Measurements from ENCODE around the gene SGMS1. TPM values are rescaled to one million over a fixed set of nuclear protein-coding genes. Genes with fewer than 3 reads are reported as not detected.
"Not testable (repeated sequence)": the region's sequence is repeated elsewhere in the genome, so short reads cannot be mapped to it uniquely, and the experiment has no call there.

Gene SGMS1
- total RNA-seq, 3 donors from 2014 or later (not counting 1 experiment from before 2014, with no cell fraction given), result 24.5 to 32.7 (median 30.4) TPM

GRCh38 chr10:50540069-50540825 is 83.5 kb downstream of the SGMS1 start:
- H3K4me3 ChIP-seq (ENCODE audit: low read length), result no peak overlapping the region
- no peaks in the 10 kb centered on the region for H3K36me3 Mint-ChIP-seq
- peak overlapping the region; percentile 2 for H3K4me3 Mint-ChIP-seq
- peaks cover 51 to 58% of the 10 kb centered on the region in 2 donors for H3K4me1 Mint-ChIP-seq
- H3K27me3 ChIP-seq (ENCODE audit: control insufficient read depth, insufficient read depth, low read length), result no peaks in the 10 kb centered on the region
- H3K9me3 ChIP-seq (ENCODE audit: control insufficient read depth, insufficient read depth, low read length), result no peaks in the 10 kb centered on the region
- no peaks in the 10 kb centered on the region for H3K36me3 ChIP-seq (ENCODE audit: control insufficient read depth, insufficient read depth, low read length)
- no peak for DNase-seq
- TF ChIP-seq, protein P1, sequence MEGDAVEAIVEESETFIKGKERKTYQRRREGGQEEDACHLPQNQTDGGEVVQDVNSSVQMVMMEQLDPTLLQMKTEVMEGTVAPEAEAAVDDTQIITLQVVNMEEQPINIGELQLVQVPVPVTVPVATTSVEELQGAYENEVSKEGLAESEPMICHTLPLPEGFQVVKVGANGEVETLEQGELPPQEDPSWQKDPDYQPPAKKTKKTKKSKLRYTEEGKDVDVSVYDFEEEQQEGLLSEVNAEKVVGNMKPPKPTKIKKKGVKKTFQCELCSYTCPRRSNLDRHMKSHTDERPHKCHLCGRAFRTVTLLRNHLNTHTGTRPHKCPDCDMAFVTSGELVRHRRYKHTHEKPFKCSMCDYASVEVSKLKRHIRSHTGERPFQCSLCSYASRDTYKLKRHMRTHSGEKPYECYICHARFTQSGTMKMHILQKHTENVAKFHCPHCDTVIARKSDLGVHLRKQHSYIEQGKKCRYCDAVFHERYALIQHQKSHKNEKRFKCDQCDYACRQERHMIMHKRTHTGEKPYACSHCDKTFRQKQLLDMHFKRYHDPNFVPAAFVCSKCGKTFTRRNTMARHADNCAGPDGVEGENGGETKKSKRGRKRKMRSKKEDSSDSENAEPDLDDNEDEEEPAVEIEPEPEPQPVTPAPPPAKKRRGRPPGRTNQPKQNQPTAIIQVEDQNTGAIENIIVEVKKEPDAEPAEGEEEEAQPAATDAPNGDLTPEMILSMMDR (IDR thresholded peaks at IDR 0.05), result no peak
- no peaks in the 10 kb centered on the region for H3K27me3 Mint-ChIP-seq (ENCODE audit: low read depth in 2 of 2)
- no peak overlapping the region for H3K27ac ChIP-seq (ENCODE audit: low read length)
- 31% methylated on average over 3 of the region's 3 CpGs for WGBS (ENCODE audit: insufficient coverage)
- peak overlapping the region in 1 of 2 donors; percentile 5 for H3K27ac Mint-ChIP-seq
- ATAC-seq, result peak in 2 of 3 donors; percentile 34 to 41
- intact Hi-C loops (cut with micrococcal nuclease), result no loop called here
- H3K4me1 ChIP-seq (ENCODE audit: control insufficient read depth, insufficient read depth, low read length), result peaks cover 9% of the 10 kb centered on the region
- no peaks in the 10 kb centered on the region for H3K9me3 Mint-ChIP-seq

DNA sequence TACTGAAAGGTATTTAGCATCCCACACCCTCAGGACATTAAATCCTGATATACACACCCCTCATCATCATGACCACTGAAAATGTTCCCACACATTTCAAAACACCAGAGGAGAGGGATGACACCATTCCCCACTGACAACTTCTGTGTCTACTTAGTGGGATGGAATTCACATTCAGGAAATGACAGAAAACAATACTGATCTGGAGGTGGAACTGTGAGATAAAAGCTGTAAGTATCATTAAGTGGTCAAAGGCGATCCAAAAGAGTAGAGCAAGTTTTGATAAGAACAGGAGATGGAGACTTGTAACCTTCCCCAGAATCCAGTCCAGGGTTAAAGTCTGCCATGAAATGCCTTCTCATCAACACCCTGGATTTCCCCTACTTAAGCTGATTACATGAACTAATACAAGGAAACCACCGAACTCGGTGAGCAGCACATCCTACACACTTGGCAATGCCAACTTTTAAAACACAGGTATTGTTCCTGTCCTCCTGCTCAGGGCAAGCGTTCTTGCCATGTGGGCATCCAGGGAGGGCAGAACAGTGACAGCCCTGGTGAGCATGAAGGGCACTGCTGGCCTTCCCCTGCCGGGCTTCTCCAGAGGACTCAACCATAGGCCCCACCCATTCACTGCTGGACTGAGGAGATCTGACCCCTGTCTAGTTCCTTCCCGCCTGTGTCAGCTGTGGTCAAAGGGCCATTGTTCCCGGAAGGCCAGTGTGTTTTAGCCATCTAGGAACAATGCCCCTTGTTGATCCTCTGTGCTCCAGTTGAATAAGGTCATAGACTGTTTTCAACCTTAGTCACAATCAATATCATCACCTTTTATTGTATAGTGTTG is 85.0 kb downstream of the SGMS1 start:
- no peaks in the 10 kb centered on the region for H3K9me3 Mint-ChIP-seq
- intact Hi-C loops (cut with micrococcal nuclease), result no loop called here
- ATAC-seq, result peak in 2 of 3 donors; percentile 36 to 44

DNA sequence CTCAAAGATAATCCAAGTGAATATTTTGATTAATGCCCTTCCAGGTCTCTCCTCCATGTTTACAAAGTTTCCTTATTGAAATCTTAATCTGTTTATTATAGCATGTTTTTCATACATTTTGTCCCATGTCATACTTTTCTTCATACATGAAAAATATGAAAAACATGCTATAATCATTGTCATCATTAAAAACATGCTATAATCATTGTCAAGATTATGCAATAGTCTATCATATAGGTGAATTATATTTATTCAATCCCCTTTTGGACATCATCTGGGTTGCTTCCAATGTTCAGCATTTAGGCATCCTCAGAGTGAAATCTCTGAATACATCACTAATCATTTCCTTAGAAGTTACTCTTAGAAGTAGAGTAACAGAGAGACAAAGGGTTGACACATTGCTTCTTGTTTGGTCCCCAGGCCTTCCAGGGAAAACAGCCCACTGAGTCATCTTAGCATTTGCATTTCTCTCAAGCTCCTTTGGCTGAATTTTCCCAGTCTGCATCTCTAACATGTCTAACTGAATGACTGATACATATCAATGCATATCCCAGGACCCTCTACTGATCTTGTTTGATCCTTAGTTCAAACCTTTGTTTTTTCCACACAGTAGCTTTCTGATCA is 87.0 kb downstream of the SGMS1 start:
- Histone ChIP-seq H3K27me3 (ENCODE audit: control insufficient read depth, insufficient read depth, low read length) (no peaks in the 10 kb centered on the region), H3K4me3 (ENCODE audit: low read length) (no peak overlapping the region), H3K27ac (ENCODE audit: low read length) (no peak overlapping the region), H3K4me1 (ENCODE audit: control insufficient read depth, insufficient read depth, low read length) (peaks cover 9% of the 10 kb centered on the region), H3K36me3 (ENCODE audit: control insufficient read depth, insufficient read depth, low read length) (no peaks in the 10 kb centered on the region), H3K9me3 (ENCODE audit: control insufficient read depth, insufficient read depth, low read length) (no peaks in the 10 kb centered on the region)
- Mint-ChIP-seq H3K27ac (no peak overlapping the region), H3K4me1 (peaks cover 31 to 39% of the 10 kb centered on the region in 2 donors), H3K9me3 (no peaks in the 10 kb centered on the region), H3K36me3 (no peaks in the 10 kb centered on the region), H3K27me3 (ENCODE audit: low read depth in 2 of 2) (no peaks in the 10 kb centered on the region), H3K4me3 (no peak overlapping the region)
- DNase-seq, result no peak
- no peak for ATAC-seq
- intact Hi-C loops (cut with micrococcal nuclease), result no loop called here
- TF ChIP-seq, protein P1 (IDR thresholded peaks at IDR 0.05), result no peak

More for the DNA sequence above, 85.0 kb downstream of the SGMS1 start:
- Mint-ChIP-seq H3K27ac (no peak overlapping the region), H3K36me3 (no peaks in the 10 kb centered on the region), H3K4me1 (peaks cover 46 to 54% of the 10 kb centered on the region in 2 donors), H3K4me3 (no peak overlapping the region), H3K27me3 (ENCODE audit: low read depth in 2 of 2) (no peaks in the 10 kb centered on the region)
- Histone ChIP-seq H3K27ac (ENCODE audit: low read length) (no peak overlapping the region), H3K4me1 (ENCODE audit: control insufficient read depth, insufficient read depth, low read length) (peaks cover 9% of the 10 kb centered on the region), H3K36me3 (ENCODE audit: control insufficient read depth, insufficient read depth, low read length) (no peaks in the 10 kb centered on the region), H3K9me3 (ENCODE audit: control insufficient read depth, insufficient read depth, low read length) (no peaks in the 10 kb centered on the region), H3K4me3 (ENCODE audit: low read length) (no peak overlapping the region), H3K27me3 (ENCODE audit: control insufficient read depth, insufficient read depth, low read length) (no peaks in the 10 kb centered on the region)
- TF ChIP-seq, protein P1 (IDR thresholded peaks at IDR 0.05), result no peak
- peak in 1 of 2 donors; percentile 40 for DNase-seq
- WGBS (ENCODE audit: insufficient coverage), result 69% methylated on average over 7 of the region's 7 CpGs

GRCh38 chr10:50534748-50535376 is 88.9 kb downstream of the SGMS1 start:
- H3K4me3 ChIP-seq (ENCODE audit: low read length); H3K9me3 Mint-ChIP-seq; H3K36me3 ChIP-seq (ENCODE audit: control insufficient read depth, insufficient read depth, low read length); DNase-seq; intact Hi-C loops (cut with micrococcal nuclease); H3K27me3 Mint-ChIP-seq (ENCODE audit: low read depth in 2 of 2); H3K9me3 ChIP-seq (ENCODE audit: control insufficient read depth, insufficient read depth, low read length); H3K4me1 ChIP-seq (ENCODE audit: control insufficient read depth, insufficient read depth, low read length); H3K36me3 Mint-ChIP-seq; H3K4me3 Mint-ChIP-seq; H3K27ac ChIP-seq (ENCODE audit: low read length); H3K27ac Mint-ChIP-seq; H3K27me3 ChIP-seq (ENCODE audit: control insufficient read depth, insufficient read depth, low read length): not testable (repeated sequence)
- WGBS (ENCODE audit: insufficient coverage), result 89% methylated on average over 3 of the region's 5 CpGs
- peaks cover 12 to 25% of the 10 kb centered on the region in 2 donors for H3K4me1 Mint-ChIP-seq
- ATAC-seq, result peak in 2 of 3 donors; percentile 40 to 64
